Esophagus muscularis mucosa (tissue), 4 donors: ENCODE results near the gene NDST1.

Experiments
- EP300 ChIP-seq: sonication (generic); formaldehyde crosslinking; IDR thresholded peaks from one replicate; pipeline ENCODE4 v1.6.1; 2017; ENCODE audit warnings: antibody characterized with exemption
- POLR2A ChIP-seq: fragments of 450-650 bp; IDR thresholded peaks from one replicate; pipeline ENCODE4 v1.6.1; 2017; ENCODE audit warnings: antibody characterized with exemption, moderate library complexity, mild to moderate bottlenecking, low read depth
- TF ChIP-seq, protein P1 (sequence below), 3 experiments: fragments of 200-600 bp in 2 of 3; fragments of 450-650 bp in 1 of 3; sonication (generic) in 2 of 3; IDR thresholded peaks; one replicate each; pipeline ENCODE4 v1.5.1; 2017 to 2019; ENCODE audit warnings: antibody characterized with exemption in 3 of 3, mild to moderate bottlenecking in 2 of 3, moderate library complexity in 1 of 3

DNA sequence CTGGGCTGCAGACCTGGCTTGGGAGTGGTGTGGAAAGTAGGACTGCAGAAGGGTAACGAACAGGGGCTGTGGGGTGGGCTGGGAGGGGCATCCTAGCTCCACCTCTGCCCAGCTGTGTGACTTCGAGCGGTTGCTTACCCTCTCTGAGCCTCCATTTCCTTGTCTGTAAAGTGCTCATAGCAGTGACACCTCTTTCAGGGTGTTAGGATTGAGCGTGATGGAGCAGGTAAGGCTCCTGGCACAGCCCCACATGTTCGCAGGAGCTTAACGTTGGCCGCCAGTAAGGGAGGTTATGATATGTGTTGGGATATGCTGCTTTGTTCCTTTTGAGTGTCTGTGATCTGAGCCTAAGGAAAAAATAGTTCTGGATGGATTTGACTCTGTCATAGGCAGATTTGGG, 2.1 kb downstream of the NDST1 start:
- TF ChIP-seq, protein P1, sequence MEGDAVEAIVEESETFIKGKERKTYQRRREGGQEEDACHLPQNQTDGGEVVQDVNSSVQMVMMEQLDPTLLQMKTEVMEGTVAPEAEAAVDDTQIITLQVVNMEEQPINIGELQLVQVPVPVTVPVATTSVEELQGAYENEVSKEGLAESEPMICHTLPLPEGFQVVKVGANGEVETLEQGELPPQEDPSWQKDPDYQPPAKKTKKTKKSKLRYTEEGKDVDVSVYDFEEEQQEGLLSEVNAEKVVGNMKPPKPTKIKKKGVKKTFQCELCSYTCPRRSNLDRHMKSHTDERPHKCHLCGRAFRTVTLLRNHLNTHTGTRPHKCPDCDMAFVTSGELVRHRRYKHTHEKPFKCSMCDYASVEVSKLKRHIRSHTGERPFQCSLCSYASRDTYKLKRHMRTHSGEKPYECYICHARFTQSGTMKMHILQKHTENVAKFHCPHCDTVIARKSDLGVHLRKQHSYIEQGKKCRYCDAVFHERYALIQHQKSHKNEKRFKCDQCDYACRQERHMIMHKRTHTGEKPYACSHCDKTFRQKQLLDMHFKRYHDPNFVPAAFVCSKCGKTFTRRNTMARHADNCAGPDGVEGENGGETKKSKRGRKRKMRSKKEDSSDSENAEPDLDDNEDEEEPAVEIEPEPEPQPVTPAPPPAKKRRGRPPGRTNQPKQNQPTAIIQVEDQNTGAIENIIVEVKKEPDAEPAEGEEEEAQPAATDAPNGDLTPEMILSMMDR (IDR thresholded peaks at IDR 0.05): no peak
- TF ChIP-seq POLR2A (no peak), EP300 (no peak)
